NCI-H2196 treated with DMSO at 0.1 percent for 48 hours (cell line): ENCODE measurements around the gene CCDC136.
A peak's percentile ranks its signal among the peaks of the same experiment; 100 is the strongest.

Experiments
- DNase-seq: peaks from one replicate; lab custom pipeline; 2025; ENCODE audit not compliant: unreplicated experiment; lab: John Stamatoyannopoulos, UW

The CCDC136 gene

DNA sequence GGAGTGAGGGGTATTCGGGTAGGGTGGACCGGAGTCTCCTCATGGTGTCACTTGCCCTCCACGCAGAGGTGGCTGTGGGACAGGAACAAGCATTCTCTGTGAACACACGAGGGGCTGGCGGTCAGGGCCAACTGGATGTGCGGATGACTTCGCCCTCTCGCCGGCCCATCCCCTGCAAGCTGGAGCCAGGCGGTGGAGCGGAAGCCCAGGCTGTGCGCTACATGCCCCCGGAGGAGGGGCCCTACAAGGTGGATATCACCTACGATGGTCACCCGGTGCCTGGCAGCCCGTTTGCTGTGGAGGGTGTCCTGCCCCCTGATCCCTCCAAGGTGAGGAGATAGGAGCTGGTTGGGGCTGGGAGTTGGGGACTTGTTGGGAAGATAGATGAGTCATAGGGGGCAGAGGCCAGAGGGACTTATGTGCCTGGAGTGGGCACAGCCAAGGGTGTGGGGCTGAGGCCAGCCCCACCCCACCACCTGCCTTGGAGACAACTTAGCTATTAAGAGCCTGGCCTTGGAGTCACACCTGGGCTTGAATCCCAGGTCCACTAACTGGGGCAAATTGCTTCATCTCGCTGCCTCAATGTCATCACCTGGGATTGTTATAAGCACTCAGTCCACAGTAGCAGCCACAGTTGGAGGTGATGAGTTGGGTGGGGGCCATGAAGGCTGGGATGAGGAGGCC, 52.3 kb downstream of the CCDC136 start:
- DNase-seq: no peak

DNA sequence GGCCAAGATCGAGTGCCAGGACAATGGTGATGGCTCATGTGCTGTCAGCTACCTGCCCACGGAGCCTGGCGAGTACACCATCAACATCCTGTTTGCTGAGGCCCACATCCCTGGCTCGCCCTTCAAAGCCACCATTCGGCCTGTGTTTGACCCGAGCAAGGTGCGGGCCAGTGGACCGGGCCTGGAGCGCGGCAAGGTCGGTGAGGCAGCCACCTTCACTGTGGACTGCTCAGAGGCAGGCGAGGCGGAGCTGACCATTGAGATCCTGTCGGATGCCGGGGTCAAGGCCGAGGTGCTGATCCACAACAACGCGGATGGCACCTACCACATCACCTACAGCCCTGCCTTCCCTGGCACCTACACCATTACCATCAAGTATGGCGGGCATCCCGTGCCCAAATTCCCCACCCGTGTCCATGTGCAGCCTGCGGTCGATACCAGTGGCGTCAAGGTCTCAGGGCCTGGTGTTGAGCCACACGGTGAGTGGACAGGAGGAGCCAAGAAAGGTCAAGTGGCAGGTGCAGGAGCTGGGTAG, 53.1 kb downstream of the CCDC136 start:
- DNase-seq: no peak

DNA sequence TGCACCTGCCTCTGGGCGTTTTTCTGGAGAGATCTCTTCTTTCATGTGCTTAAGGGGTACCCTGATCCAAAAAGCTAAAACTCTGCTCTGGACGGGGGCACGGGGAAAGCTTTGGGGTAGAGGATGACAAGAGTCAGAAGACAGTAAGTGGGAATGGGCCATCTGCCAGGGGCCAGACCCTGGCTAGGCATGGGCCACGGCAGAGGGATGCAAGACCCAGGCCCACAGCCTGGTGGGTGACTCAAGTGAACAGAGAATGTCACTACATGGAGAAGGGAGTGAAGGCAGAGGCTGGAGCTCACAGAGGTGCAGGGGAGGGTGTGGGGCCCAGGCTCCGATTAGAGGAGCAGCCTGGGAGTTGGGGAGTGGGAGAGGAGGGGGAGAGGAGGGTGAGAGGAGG, 53.7 kb downstream of the CCDC136 start:
- no peak for DNase-seq

DNA sequence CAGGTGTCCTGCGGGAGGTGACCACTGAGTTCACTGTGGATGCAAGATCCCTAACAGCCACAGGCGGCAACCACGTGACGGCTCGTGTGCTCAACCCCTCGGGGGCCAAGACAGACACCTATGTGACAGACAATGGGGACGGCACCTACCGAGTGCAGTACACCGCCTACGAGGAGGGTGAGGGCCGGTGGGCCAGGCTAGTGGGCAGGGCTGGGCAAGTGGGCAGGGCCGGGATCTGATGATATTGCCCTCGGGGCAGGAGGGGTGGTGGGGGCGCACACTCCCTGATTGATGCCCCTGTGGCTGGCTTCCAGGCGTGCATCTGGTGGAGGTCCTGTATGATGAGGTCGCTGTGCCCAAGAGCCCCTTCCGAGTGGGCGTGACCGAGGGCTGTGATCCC, 54.2 kb downstream of the CCDC136 start:
- DNase-seq: no peak

DNA sequence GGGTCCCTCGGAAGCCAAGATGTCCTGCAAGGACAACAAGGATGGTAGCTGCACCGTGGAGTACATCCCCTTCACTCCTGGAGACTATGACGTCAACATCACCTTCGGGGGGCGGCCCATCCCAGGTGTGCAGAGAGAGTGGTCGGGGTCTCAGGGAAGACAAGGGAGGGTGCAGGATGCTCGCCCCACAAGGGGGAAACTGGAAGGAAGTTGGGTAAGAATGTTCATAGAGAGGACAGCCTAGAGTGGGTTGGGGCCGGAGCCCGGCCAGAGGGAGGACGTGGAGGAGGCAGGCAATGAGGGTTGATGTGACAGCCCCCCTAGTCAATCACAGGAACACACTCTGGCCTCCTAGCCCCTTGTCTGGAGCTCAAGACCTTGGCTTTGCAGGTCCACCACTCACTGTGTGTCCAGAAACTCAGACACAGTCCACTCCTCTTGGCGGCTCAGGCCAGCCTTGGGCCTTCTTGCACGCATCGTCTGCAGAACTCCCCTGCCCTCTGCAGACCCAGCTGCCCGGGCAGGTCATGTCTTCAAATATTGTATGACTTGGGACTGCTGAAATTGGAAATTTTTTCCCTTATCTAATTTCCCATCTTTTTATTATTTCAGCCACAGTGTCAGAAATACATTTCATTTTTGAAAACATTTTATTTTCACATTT, 55.1 kb downstream of the CCDC136 start:
- DNase-seq: no peak

DNA sequence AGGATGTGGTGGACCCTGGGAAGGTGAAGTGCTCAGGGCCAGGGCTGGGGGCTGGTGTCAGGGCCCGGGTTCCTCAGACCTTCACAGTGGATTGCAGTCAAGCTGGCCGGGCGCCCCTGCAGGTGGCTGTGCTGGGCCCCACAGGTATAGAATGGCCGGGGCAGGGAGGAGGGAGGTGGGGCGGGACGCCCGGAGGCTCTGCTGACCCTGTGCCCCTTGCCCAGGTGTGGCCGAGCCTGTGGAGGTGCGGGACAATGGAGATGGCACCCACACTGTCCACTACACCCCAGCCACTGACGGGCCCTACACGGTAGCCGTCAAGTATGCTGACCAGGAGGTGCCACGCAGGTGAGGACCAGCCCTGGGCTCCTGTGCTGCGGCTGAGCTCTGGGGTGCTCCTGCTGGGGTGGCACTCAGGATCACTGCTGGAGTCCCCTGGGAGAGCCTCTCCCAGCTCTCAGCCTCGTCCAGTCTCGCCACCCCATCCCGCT, 56.0 kb downstream of the CCDC136 start:
- no peak for DNase-seq

DNA sequence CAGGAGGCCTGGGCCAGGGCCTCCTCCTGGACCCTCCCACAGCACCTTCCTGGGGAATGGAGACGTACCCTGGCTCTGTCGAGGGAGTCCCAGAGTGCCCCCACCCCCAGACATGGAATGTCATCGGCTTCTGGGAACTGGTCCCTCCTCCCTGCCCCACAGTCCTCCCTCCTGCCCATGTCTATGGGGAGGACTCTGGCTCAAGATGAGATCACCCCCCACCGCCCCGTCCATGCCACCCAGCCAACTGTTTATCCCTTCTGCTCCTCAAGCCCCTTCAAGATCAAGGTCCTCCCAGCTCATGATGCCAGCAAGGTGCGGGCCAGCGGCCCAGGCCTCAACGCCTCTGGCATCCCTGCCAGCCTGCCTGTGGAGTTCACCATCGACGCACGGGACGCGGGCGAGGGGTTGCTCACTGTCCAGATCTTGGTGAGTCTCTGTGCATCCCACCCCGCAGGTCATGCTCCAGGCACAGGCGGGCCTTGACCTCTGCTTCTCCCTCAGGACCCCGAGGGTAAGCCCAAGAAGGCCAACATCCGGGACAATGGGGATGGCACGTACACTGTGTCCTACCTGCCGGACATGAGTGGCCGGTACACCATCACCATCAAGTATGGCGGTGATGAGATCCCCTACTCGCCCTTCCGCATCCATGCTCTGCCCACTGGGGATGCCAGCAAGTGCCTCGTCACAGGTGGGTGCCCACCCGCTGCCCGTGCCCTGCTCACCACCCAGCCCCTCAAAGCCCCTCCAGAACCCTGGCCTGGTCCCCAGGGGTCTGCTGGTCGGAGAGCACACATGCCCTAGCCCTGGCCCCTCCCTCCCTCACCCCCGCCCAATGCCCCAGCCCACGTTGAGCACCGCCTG, 56.8 kb downstream of the CCDC136 start:
- no peak for DNase-seq

DNA sequence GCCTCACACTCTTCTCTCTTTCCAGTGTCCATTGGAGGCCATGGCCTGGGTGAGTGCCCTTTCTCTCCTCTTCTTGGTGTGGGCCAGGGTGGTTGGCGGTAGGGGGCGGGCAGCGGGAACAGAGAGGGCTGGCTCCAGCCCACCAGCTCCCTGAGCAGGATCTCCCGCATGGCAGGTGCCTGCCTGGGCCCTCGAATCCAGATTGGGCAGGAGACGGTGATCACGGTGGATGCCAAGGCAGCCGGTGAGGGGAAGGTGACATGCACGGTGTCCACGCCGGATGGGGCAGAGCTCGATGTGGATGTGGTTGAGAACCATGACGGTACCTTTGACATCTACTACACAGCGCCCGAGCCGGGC, 57.4 kb downstream of the CCDC136 start:
- no peak for DNase-seq

DNA sequence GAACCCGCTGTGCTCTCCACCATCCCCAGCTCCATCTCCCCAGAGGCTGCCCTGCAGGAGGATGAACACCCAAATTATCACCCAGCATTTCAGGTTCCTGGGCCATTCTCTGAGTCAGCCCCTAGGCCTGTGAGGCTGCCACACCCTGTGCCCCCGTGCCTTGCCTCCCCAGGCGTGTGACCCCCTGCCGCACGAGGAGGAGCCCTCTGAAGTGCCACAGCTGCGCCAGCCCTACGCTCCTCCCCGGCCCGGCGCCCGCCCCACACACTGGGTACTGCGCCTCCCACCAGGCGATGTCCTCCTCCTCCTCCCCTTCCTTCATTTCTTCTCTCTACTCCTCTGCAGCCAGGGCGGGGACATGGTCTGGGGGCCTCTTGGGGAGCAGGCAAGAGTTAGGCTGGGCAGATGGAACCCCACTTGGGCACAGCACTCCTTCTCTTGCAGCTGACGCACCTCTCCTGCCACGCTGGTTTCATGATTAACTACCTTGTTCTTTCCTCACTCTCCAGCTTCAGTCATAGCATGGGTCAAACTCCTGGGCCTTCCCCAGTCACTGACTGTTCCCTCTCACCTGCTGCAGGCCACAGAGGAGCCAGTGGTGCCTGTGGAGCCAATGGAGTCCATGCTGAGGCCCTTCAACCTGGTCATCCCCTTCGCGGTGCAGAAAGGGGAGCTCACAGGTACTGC, 58.2 kb downstream of the CCDC136 start:
- DNase-seq: no peak

DNA sequence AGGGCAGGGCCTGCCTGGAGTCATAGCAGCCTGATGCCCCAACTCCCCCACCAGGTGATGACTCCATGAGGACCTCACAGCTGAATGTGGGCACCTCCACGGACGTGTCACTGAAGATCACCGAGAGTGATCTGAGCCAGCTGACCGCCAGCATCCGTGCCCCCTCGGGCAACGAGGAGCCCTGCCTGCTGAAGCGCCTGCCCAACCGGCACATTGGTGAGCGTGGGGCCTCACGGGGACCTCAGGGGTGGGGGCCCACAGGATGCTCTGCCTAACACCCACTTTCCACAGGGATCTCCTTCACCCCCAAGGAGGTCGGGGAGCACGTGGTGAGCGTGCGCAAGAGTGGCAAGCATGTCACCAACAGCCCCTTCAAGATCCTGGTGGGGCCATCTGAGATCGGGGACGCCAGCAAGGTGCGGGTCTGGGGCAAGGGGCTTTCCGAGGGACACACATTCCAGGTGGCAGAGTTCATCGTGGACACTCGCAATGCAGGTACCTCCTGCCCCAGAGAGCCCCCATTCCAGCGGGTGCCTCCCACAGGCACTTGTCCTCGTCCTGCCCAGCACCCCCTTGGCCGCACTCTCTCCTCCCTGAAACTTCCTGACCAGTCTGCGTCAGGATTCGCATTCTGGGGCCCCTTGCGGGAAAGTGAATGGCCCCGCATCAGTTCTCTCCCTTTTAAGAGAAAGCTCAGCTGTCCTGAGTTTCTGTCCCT, 60.9 kb downstream of the CCDC136 start:
- no peak for DNase-seq

DNA sequence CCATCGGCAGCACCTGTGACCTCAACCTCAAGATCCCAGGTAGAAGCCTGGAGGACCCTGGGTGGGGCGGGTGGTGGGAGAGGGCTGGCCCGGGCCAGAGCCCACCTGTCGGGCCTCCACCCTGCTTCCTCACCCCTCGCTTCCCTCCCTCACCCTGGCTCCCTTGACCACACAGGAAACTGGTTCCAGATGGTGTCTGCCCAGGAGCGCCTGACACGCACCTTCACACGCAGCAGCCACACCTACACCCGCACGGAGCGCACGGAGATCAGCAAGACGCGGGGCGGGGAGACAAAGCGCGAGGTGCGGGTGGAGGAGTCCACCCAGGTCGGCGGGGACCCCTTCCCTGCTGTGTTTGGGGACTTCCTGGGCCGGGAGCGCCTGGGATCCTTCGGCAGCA, 62.0 kb downstream of the CCDC136 start:
- no peak for DNase-seq

DNA sequence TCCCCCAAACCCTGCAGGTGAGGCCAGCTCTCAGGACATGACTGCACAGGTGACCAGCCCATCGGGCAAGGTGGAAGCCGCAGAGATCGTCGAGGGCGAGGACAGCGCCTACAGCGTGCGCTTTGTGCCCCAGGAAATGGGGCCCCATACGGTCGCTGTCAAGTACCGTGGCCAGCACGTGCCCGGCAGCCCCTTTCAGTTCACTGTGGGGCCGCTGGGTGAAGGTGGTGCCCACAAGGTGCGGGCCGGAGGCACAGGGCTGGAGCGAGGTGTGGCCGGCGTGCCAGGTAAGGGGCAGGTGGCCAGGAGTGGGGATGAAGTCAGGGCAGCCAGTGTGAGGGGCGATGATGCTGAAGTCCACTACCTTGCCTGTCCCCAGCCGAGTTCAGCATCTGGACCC, 62.6 kb downstream of the CCDC136 start:
- no peak for DNase-seq

DNA sequence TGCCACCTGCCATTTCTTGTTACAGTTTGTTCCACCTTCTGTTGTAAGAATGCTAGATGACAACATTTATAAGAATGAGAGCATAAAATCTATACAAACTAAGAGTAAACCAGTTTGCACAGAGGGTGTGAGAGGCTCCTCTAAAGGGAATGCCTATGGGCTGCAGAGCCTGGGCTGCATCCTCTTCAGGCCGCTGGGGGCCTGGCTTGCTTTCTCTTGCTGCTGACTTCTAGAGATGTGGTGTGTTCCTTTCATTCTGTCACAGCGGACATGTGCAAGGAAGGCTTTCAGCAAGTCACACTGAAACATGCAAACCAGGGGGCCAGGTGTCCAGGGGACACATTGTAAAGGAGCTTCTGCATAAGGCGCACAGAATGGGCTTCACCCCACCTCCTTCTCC, 63.8 kb downstream of the CCDC136 start:
- DNase-seq: no peak

DNA sequence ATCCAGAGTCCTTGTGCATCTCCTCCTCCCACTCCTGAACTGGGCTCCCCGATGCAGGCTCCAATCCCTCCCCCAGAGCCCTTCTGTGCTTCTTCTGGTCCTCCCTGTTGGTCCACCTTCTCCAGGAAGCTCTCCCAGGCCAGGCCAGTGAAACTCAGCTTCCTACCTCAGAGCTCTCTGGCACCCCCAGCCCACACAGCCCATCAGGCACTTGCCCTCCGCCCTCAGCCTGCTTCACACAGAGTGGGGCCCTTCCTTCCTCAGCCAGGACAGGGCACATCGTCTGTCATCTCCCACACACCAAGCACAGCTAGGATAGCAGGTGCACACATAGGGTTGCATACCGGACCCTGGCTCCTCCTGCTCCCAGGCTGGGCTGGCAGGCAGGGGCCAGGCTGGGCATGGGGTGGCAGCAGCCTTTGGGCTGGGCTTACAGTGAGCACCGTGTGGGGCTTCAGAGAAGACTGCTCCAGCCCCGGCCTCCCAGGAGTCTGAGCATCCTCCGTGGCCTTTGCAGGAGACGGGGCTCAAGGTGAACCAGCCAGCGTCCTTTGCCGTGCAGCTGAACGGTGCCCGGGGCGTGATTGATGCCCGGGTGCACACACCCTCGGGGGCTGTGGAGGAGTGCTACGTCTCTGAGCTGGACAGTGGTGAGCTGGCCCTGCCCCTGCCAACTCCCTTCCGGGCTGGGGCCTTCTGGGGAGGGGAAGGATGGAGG, 64.4 kb downstream of the CCDC136 start:
- DNase-seq: no peak

DNA sequence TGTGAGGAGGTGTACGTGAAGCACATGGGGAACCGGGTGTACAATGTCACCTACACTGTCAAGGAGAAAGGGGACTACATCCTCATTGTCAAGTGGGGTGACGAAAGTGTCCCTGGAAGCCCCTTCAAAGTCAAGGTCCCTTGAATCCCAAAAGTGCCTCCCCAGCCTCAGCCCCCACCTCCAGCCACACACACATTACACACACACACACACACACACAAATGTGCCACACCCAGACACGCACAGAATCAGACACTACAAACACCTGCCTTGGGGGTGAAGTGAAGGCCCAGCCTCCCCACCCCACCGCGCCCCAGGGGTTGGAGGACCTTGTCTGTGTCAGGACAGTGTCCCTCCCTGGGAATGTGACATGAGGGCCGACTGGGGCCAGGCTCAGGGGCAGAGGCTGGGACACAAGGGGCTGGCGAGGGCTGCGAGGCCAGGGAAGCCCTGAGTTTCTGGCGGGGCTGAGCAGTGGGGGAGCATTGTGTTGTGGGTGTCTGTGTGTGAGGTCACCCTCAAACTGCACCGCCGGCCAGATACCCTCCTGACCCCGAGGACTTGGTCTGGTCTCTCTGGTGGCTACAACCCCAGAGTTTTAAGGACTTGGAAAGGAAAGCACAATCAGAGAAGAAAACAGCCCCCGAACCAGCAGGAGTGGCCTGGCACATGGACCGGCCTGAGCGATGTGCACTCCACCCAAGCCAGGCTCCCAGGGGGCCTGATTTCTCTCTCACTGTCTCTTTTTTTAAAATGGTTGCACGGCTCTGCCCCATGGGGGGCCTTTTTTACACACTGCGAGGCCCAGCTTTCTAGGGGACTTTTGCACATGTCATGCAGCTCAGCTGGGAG, 66.8 kb downstream of the CCDC136 start:
- no peak for DNase-seq

DNA sequence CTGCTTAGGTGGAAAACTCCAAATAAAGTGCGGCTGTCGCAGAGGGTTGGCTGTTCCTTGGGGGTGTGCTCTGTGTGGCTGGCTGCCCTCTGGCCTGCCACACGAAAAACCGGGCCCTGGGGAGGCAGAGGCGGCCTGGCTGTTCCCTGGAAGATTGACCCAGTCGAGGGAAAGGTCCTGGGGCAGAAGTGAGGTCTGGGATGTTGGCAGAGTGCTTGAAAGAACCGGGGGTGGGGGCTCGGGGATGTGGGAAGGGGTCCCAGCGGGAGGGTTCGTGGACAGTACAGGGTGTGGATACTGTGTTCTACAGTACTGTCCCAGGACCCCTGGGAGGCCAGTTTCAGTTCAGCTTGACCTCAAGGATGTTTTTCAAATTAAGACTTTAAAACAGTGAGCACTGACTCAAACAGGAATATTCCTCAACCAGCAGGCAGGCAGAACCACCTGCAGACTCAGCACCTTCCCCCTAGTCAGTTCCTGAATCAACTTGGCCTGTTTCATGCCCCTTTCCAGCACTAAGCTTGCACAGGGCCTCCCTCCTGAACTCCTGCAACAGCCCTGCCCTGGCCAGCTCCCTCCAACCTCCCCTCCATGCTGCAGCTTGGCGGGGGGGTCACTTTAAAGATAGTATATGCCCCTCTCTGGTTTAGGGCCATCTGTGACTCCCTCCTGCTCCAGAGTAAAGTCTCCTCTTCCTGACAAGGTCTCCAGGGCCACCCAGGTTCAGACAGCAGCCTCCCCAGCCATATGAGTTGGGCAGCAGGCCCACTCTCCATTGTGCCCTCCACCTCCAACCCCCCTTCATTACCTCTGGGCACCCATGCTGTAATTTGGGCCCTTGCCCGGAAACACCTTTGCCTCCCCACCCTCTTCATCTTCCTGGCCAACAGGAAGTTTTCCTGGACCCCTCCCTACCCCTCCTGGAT, 67.7 kb downstream of the CCDC136 start:
- DNase-seq: no peak

DNA sequence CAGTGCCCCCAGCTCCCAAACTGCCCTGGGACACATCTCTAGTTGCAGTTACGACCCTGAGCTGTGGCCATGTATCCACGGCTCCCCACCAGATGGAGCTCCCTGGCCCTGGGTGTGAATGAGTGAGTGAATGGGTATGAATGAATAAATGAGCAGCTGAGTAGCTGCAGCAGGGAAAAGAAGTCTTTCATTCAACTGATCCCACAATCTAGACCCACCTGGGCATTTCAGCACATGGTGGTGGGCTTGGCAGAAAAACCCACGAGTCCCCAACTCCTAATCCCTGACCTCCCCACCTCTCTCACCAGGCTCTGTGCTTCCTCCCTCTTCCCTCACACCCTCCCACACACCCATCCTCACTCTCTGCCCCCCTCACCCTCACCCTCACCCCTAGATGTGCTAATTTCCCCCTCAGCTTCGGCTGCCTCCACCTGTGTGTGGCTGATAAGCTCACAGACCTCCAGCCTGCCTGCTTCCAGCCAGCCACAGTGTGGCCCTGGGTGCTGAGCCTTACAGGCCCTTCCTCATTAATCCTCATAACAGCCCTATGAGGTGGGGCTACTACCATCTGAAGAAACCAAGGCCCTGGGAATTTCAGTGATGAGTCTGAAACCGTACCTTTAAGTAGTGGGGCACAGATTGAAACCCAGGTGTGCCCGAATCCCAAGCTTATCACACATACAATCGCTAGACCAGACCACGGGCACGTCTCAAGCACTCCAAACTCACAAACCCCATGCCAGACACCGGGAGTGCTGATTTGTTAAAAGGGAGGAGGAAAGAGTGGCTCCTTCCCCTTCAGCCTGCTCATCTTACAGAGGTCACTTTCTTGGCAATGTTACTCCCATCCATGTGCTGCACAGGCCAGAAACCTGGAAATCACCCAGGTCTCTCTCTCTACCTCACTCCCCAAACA, 68.6 kb downstream of the CCDC136 start:
- peak; percentile 19 for DNase-seq
